Spleen (tissue), 11 donors: ENCODE results near the gene DPYD. TPM values are rescaled to one million over a fixed set of nuclear protein-coding genes. Genes with fewer than 3 reads are reported as not detected.

ENCODE experiments used
- DNase-seq: peaks from one replicate; pipeline ENCODE4 v3.0.0-alpha.2; 2020
- H3K27ac ChIP-seq, 8 donors: fragments of 200-600 bp; sonication (generic) in 7 of 8; 1 replicate in 4 of 8; 2 replicates in 4 of 8; pipeline versions ENCODE4 v1.5.0 to v1.8.0; 2016 to 2021; ENCODE audit warnings: inconsistent platforms in 4 of 8, mild to moderate bottlenecking in 4 of 8, moderate library complexity in 1 of 8
- H3K27me3 ChIP-seq, 7 donors: fragments of 200-600 bp; sonication (generic) in 6 of 7; replicated peaks in 1 of 7; 1 replicate in 4 of 7; 2 replicates in 3 of 7; pipeline versions ENCODE4 v1.5.0 to v1.8.0; 2016 to 2021; ENCODE audit warnings: inconsistent platforms in 3 of 7, mild to moderate bottlenecking in 1 of 7
- H3K36me3 ChIP-seq, 6 donors: fragments of 200-600 bp; sonication (generic) in 5 of 6; 1 replicate in 4 of 6; 2 replicates in 2 of 6; pipeline versions ENCODE4 v1.5.0 to v1.8.0; 2016 to 2021; ENCODE audit warnings: inconsistent platforms in 2 of 6
- H3K4me1 ChIP-seq, 6 donors: fragments of 200-600 bp; sonication (generic) in 5 of 6; 1 replicate in 3 of 6; 2 replicates in 3 of 6; pipeline versions ENCODE4 v1.5.0 to v1.8.0; 2016 to 2021; ENCODE audit warnings: inconsistent platforms in 3 of 6
- H3K4me3 ChIP-seq, 8 donors: fragments of 200-600 bp; sonication (generic) in 7 of 8; 1 replicate in 4 of 8; 2 replicates in 4 of 8; pipeline versions ENCODE4 v1.5.0 to v1.8.0; 2016 to 2021; ENCODE audit warnings: inconsistent platforms in 4 of 8, mild to moderate bottlenecking in 4 of 8, moderate library complexity in 2 of 8
- H3K9me3 ChIP-seq, 8 donors: fragments of 200-600 bp; sonication (generic) in 7 of 8; 1 replicate in 4 of 8; 2 replicates in 4 of 8; pipeline versions ENCODE4 v1.5.0 to v1.8.0; 2016 to 2021; ENCODE audit warnings: inconsistent platforms in 4 of 8
- POLR2A ChIP-seq, 3 donors: fragments of 450-650 bp; IDR thresholded peaks; one replicate each; pipeline ENCODE4 v1.5.1; 2017; ENCODE audit warnings: antibody characterized with exemption in 3 of 3, mild to moderate bottlenecking in 1 of 3
- POLR2AphosphoS5 ChIP-seq, 3 donors: sonication (generic); formaldehyde crosslinking; IDR thresholded peaks; one replicate each; pipeline ENCODE4 v1.5.1; 2017; ENCODE audit warnings: antibody characterized with exemption in 3 of 3
- WGBS, 5 donors: extraction: QIAGEN DNeasy Blood & Tissue Kit in 3 of 5; methylation state at CpG; one replicate each; pipeline versions ENCODE4 v1.1.5 to v1.1.7; 2013 to 2018; 5-methylcytosine and 5-hydroxymethylcytosine counted together
- intact Hi-C: fragments of 100-400 bp; cut with DNase I; formaldehyde crosslinking; loops from one replicate; pipeline ENCODE4 v1.15.0; 2023; ENCODE audit warnings: low total_unique reads
- polyA plus RNA-seq, 3 donors: library from polyadenylated mRNA; stranded (reverse); fragments of 200-250 nt; gene quantifications; one replicate each; pipeline ENCODE4 v1.2.1, GENCODE V29; 2013
- total RNA-seq, 7 donors: library from RNA; depleted of rRNA in 3 of 7; stranded (reverse); fragments of >200 nt in 3 of 7; fragmentation: NEBNext Ultra II Directional in 4 of 7; extraction: Animal tissue kit (Norgen Biotek cat#: 25700) in 4 of 7; gene quantifications; one replicate each; pipeline versions ENCODE4 v1.1.0 to v1.2.1, GENCODE V29; 2016 to 2021
- TF ChIP-seq, protein P1 (sequence below), 11 experiments: fragments of 200-600 bp in 7 of 11; fragments of 450-650 bp in 4 of 11; sonication (generic) in 4 of 11; IDR thresholded peaks in 8 of 11; conservative IDR thresholded peaks in 3 of 11; 1 replicate in 7 of 11; 2 replicates in 4 of 11; pipeline versions ENCODE4 v1.4.0 to v1.8.0; 2016 to 2021; ENCODE audit warnings: antibody characterized with exemption in 11 of 11, inconsistent platforms in 4 of 11, mild to moderate bottlenecking in 1 of 11
- donor health status: healthy with polysubstance abuse.
- donor health status: DM: no; HTN: no; CAD: no; lungs with moderate emphysema.
- donor health status: DM: no; HTN: no; CAD: no.
- donor health status: Bipolar disorder and iron deficiency.
- donor health status: healthy.
- donor health status: DM: no; HTN: no; CAD: no.
- donor health status: DM: yes; HTN: yes; CAD: no.

DPYD gene
- total and polyA plus RNA-seq, 10 donors, result 7.3 to 114 (median 92.3) TPM

DNA sequence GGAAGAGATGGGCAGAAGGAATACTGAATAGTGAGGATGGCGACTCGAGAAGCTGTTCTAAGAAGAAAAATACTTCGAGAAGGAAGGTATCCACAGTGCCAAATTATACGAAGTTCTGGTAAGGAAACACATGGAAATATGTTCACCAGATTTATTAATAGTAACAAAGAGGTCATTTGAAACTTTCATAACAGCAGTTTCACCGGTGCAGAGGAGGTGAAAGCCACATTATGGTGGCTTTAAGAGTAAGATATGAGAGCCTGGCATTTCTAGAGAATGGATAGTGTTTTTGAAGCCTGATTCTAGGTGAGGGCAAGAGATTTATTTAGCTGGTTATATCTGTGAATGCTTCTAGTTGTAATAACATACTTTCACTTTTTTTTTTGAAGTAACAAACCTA is 56.2 kb downstream of the DPYD start:
- H3K4me1 ChIP-seq, result peaks cover 0 to 13% (median 0%) of the 10 kb centered on the region in 6 donors
- no peak for TF ChIP-seq POLR2AphosphoS5 (IDR thresholded peaks at IDR 0.05)
- TF ChIP-seq POLR2A (IDR thresholded peaks at IDR 0.05), result no peak
- TF ChIP-seq, protein P1, sequence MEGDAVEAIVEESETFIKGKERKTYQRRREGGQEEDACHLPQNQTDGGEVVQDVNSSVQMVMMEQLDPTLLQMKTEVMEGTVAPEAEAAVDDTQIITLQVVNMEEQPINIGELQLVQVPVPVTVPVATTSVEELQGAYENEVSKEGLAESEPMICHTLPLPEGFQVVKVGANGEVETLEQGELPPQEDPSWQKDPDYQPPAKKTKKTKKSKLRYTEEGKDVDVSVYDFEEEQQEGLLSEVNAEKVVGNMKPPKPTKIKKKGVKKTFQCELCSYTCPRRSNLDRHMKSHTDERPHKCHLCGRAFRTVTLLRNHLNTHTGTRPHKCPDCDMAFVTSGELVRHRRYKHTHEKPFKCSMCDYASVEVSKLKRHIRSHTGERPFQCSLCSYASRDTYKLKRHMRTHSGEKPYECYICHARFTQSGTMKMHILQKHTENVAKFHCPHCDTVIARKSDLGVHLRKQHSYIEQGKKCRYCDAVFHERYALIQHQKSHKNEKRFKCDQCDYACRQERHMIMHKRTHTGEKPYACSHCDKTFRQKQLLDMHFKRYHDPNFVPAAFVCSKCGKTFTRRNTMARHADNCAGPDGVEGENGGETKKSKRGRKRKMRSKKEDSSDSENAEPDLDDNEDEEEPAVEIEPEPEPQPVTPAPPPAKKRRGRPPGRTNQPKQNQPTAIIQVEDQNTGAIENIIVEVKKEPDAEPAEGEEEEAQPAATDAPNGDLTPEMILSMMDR (IDR thresholded peaks at IDR 0.05 in 8 of 11, conservative IDR thresholded peaks at IDR 0.05 in 3 of 11), result no peak
- no peak overlapping the region for H3K27ac ChIP-seq
- no peak overlapping the region for H3K4me3 ChIP-seq
- no peaks in the 10 kb centered on the region for H3K27me3 ChIP-seq
- H3K36me3 ChIP-seq, result peaks cover 0 to 5% (median 0%) of the 10 kb centered on the region in 6 donors
- 29 to 53% (median 39%) methylated on average over 5 of the region's 5 CpGs for WGBS, 5 donors
- intact Hi-C loops, result no loop called here
- DNase-seq, result no peak
- peaks cover 0 to 6% (median 0%) of the 10 kb centered on the region in 8 donors for H3K9me3 ChIP-seq

DNA sequence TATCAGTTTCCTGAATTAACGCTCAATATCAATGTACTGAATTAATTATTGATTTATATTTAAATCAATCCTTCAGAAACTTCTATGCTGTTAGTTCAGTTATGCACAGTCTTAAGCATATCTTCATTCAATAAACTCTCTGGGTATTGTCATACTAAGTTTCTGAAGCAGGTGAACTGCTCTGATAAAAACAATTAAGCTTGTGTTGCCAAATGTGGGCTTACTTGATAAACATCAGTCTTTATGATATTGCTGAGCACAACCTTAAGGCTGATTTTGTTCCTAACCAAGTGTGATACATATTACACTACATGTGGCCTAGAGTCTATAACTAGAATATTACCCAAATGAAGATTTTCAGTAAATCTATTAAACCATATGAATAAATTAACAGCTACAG is 67.6 kb downstream of the DPYD start:
- H3K4me1 ChIP-seq, result peaks cover 7 to 35% (median 23%) of the 10 kb centered on the region in 6 donors
- no peak overlapping the region for H3K27ac ChIP-seq
- no peaks in the 10 kb centered on the region for H3K27me3 ChIP-seq
- intact Hi-C loops, result no loop called here
- no peak for DNase-seq
- H3K9me3 ChIP-seq, result no peaks in the 10 kb centered on the region
- peaks cover 0 to 21% (median 0%) of the 10 kb centered on the region in 6 donors for H3K36me3 ChIP-seq
- WGBS, 5 donors, result 91 to 97% (median 96%) methylated on average over 1 of the region's 1 CpG
- TF ChIP-seq POLR2AphosphoS5 (IDR thresholded peaks at IDR 0.05) (no peak), POLR2A (IDR thresholded peaks at IDR 0.05) (no peak)
- TF ChIP-seq, protein P1 (IDR thresholded peaks at IDR 0.05 in 8 of 11, conservative IDR thresholded peaks at IDR 0.05 in 3 of 11), result no peak
- H3K4me3 ChIP-seq, result no peak overlapping the region

DNA sequence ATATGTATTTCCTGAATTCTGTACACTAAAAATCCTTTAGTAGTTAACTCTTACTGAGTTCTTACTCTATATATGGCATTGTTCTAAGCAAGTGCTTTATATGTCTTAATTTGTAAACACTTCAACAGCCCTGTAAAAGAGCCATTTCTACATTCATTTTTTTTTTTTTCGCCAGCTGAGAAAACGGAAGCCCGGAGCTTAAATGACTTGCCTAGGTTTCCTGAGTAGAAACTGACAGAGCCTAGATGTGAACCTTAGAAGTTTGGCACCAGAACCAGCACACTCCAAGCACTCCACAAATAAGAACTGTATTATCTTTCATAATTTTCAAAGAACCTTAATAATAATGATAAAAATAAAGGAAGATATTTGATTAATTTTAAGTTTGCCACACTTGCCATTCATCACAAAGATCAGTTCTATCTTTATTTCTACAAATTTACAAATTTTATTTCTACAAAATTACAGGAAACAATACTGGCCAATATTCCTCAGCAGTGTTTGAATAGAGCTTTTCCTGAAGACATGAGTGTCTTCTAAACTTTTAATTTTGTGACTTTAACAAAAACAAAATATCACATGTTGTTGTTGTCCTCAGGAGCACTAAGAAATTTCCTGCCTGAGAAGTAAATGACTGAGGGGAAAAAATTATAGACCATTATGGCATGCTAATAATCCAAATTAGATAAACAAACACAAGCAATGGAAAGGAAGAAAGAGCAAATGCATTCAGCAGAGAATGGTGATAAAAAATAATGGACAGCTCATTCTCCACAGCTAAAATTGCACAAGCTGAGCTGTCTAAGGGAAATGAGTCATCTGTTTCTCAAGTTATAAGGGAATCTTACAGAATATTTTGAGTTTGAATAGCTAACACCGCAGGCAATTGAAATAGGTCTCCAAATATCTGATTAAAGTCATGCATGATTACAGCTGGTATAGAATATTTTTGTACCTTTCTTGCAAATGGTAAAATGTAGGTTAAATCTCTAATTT is 71.2 kb downstream of the DPYD start:
- Histone ChIP-seq H3K27ac (peak overlapping the region in 7 of 8 donors; percentile 1 to 75 (median 59)), H3K27me3 (no peaks in the 10 kb centered on the region), H3K36me3 (peaks cover 0 to 18% (median 3%) of the 10 kb centered on the region in 6 donors), H3K4me3 (peak overlapping the region in 1 of 8 donors; percentile 17), H3K4me1 (peaks cover 7 to 48% (median 23%) of the 10 kb centered on the region in 6 donors), H3K9me3 (peaks cover 0 to 10% (median 3%) of the 10 kb centered on the region in 8 donors)
- no peak for TF ChIP-seq POLR2A (IDR thresholded peaks at IDR 0.05)
- TF ChIP-seq POLR2AphosphoS5 (IDR thresholded peaks at IDR 0.05), result no peak
- TF ChIP-seq, protein P1 (IDR thresholded peaks at IDR 0.05 in 8 of 11, conservative IDR thresholded peaks at IDR 0.05 in 3 of 11), result no peak
- intact Hi-C loops, result no loop called here
- 13 to 23% (median 17%) methylated on average over 4 of the region's 4 CpGs for WGBS, 5 donors
- DNase-seq, result no peak

DNA sequence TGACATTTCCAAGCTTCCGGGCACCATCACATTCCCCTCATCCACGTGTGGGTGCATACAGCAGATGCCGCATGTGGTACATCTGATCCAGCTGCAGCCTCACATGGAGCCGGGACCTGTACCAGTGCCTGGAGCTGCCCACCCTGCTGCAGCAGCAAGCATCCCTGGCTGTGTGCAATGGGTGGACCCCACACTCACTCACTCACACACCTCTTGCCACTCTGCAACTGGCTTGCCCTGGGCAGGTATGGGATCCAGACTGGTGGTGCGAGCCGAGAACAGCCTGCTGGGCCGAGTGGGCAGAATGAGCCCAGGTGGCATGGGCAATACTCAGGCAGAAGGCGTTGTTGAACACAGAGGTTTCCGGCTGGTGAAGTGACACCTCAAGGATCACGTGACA is 75.0 kb downstream of the DPYD start:
- 94 to 99% (median 98%) methylated on average over 7 to 10 of the region's 10 CpGs for WGBS, 5 donors
- Histone ChIP-seq H3K36me3 (peaks cover 0 to 22% (median 3%) of the 10 kb centered on the region in 6 donors), H3K9me3 (peaks cover 0 to 10% (median 3%) of the 10 kb centered on the region in 8 donors), H3K4me3 (no peak overlapping the region), H3K27me3 (no peaks in the 10 kb centered on the region), H3K27ac (no peak overlapping the region), H3K4me1 (peaks cover 7 to 39% (median 23%) of the 10 kb centered on the region in 6 donors)
- TF ChIP-seq POLR2AphosphoS5 (IDR thresholded peaks at IDR 0.05) (peak in 1 of 3 donors; percentile 50), POLR2A (IDR thresholded peaks at IDR 0.05) (no peak)
- intact Hi-C loops, result no loop called here
- DNase-seq, result peak; percentile 68
